ENCODE measurements around the gene HSF4.

The HSF4 gene

GRCh38 chr16:67145746-67146145 lies 18.8 kb upstream of the HSF4 start:
- Histone ChIP-seq H3K27ac (ENCODE audit: low read depth, low read length) (no peak overlapping the region), H3K4me1 (ENCODE audit: control insufficient read depth, low read length) (0 out of 2 replicates have a peak, but pooled peaks cover under 1% of the 10 kb centered on the region), H3K4me3 (ENCODE audit: low read length) (no peak overlapping the region), H4K20me1 (ENCODE audit: control insufficient read depth, insufficient read depth, low read depth, low read length) (no peaks in the 10 kb centered on the region), H3K27me3 (ENCODE audit: control insufficient read depth, low read length) (peaks cover under 1% of the 10 kb centered on the region; the same call in 1 of the 2 replicates), H3K9me2 (replicated peaks; ENCODE audit: control insufficient read depth, low read length) (no peaks in the 10 kb centered on the region), H3K4me2 (ENCODE audit: low read length) (no peak overlapping the region), H3K79me2 (ENCODE audit: control insufficient read depth, low read length) (no peaks in the 10 kb centered on the region), H3F3A (ENCODE audit: control insufficient read depth, insufficient read depth) (no peaks in the 10 kb centered on the region; the same call in 1 of the 2 replicates), H3K36me3 (ENCODE audit: control insufficient read depth, low read length) (peaks cover 55% of the 10 kb centered on the region), H3K9me3 (ENCODE audit: control insufficient read depth, insufficient read depth, low read length) (no peaks in the 10 kb centered on the region)
- TF ChIP-seq CTCF (IDR thresholded peaks at IDR 0.05; ENCODE audit: low read depth, low read length, poor library complexity, severe bottlenecking) (no peak), EZH2phosphoT487 (IDR thresholded peaks at IDR 0.05; ENCODE audit: borderline replicate concordance, low read length) (no peak)

GRCh38 chr16:67146523-67147357 lies 17.8 kb upstream of the HSF4 start:
- Histone ChIP-seq H4K20me1 (ENCODE audit: control insufficient read depth, insufficient read depth, low read depth, low read length) (no peaks in the 10 kb centered on the region; the same call in 1 of the 2 replicates), H3F3A (ENCODE audit: control insufficient read depth, insufficient read depth) (no peaks in the 10 kb centered on the region; the same call in 1 of the 2 replicates)

GRCh38 chr16:67147437-67148140 lies 17.0 kb upstream of the HSF4 start:
- no peaks in the 10 kb centered on the region for H3K9me3 ChIP-seq (ENCODE audit: control insufficient read depth, insufficient read depth, low read length)
- H3K4me1 ChIP-seq (ENCODE audit: control insufficient read depth, low read length): 0 out of 2 replicates have a peak, but pooled peaks cover 3% of the 10 kb centered on the region
- H3K9me2 ChIP-seq (replicated peaks; ENCODE audit: control insufficient read depth, low read length): no peaks in the 10 kb centered on the region
- TF ChIP-seq EZH2phosphoT487 (IDR thresholded peaks at IDR 0.05; ENCODE audit: borderline replicate concordance, low read length) (no peak), CTCF (IDR thresholded peaks at IDR 0.05; ENCODE audit: low read depth, low read length, poor library complexity, severe bottlenecking) (no peak)
- peaks cover 13% of the 10 kb centered on the region; the same call in 1 of the 2 replicates for H3K27me3 ChIP-seq (ENCODE audit: control insufficient read depth, low read length)
- peaks cover 38% of the 10 kb centered on the region for H3K36me3 ChIP-seq (ENCODE audit: control insufficient read depth, low read length)
- H4K20me1 ChIP-seq (ENCODE audit: control insufficient read depth, insufficient read depth, low read depth, low read length): no peaks in the 10 kb centered on the region; the same call in 1 of the 2 replicates
- no peaks in the 10 kb centered on the region; the same call in 1 of the 2 replicates for H3F3A ChIP-seq (ENCODE audit: control insufficient read depth, insufficient read depth)
- H3K4me3 ChIP-seq (ENCODE audit: low read length): no peak overlapping the region
- no peaks in the 10 kb centered on the region for H3K79me2 ChIP-seq (ENCODE audit: control insufficient read depth, low read length)
- H3K4me2 ChIP-seq (ENCODE audit: low read length): no peak overlapping the region
- no peak overlapping the region for H3K27ac ChIP-seq (ENCODE audit: low read depth, low read length)

More at GRCh38 chr16:67146523-67147357, 17.8 kb upstream of the HSF4 start:
- no peak overlapping the region for H3K4me3 ChIP-seq (ENCODE audit: low read length)
- no peak overlapping the region for H3K27ac ChIP-seq (ENCODE audit: low read depth, low read length)
- 0 out of 2 replicates have a peak, but pooled peaks cover 3% of the 10 kb centered on the region for H3K4me1 ChIP-seq (ENCODE audit: control insufficient read depth, low read length)
- no peaks in the 10 kb centered on the region for H3K9me2 ChIP-seq (replicated peaks; ENCODE audit: control insufficient read depth, low read length)
- TF ChIP-seq EZH2phosphoT487 (IDR thresholded peaks at IDR 0.05; ENCODE audit: borderline replicate concordance, low read length) (no peak), CTCF (IDR thresholded peaks at IDR 0.05; ENCODE audit: low read depth, low read length, poor library complexity, severe bottlenecking) (no peak)
- H3K36me3 ChIP-seq (ENCODE audit: control insufficient read depth, low read length): peaks cover 46% of the 10 kb centered on the region
- H3K4me2 ChIP-seq (ENCODE audit: low read length): no peak overlapping the region
- H3K79me2 ChIP-seq (ENCODE audit: control insufficient read depth, low read length): no peaks in the 10 kb centered on the region
- peaks cover 11% of the 10 kb centered on the region; the same call in 1 of the 2 replicates for H3K27me3 ChIP-seq (ENCODE audit: control insufficient read depth, low read length)
- no peaks in the 10 kb centered on the region for H3K9me3 ChIP-seq (ENCODE audit: control insufficient read depth, insufficient read depth, low read length)

All from DOHH2 (cell line).